IMR-90 (cell line): Measurements from ENCODE around the gene IFNAR2. TPM values are rescaled to one million over a fixed set of nuclear protein-coding genes. Genes with fewer than 3 reads are reported as not detected.

Experiments
- ATAC-seq: fragments of 200-7000 bp; cut with Tn5 transposase; 2 replicates; pipeline ENCODE4 v1.9.1; 2020; ENCODE audit warnings: low read depth, mild to moderate bottlenecking, moderate library complexity
- BruUV-seq: library from RNA; stranded (reverse); fragments of 400-500 nt; replicated peaks from 2 replicates; lab custom pipeline; 2021; lab: Mats Ljungman, UMichigan
- CTCF ChIA-PET: fragments of 300-600 bp; formaldehyde crosslinking; extraction: SDS; loops from one replicate; lab custom pipeline; 2021; ENCODE audit warnings: antibody characterized with exemption; lab: Yijun Ruan, JAX
- POLR2A ChIA-PET: fragments of 300-600 bp; sonication (Branson Sonifier 250); formaldehyde crosslinking; loops from one replicate; lab custom pipeline; 2022; ENCODE audit warnings: antibody characterized with exemption; ENCODE audit not compliant: unreplicated experiment; lab: Charles Lee
- DNase-seq: peaks from one replicate; pipeline ENCODE4 v3.0.0; 2013
- H2AFZ ChIP-seq: replicated peaks from 2 replicates; pipeline ENCODE3; 2013; ENCODE audit warnings: low read length, mild to moderate bottlenecking; ENCODE audit not compliant: poor library complexity
- H2AK5ac ChIP-seq: 2 replicates; pipeline ENCODE4 v1.6.1; 2013; ENCODE audit warnings: low read depth, low read length, inconsistent platforms
- H2AK9ac ChIP-seq: replicated peaks from 2 replicates; pipeline ENCODE3; 2013; ENCODE audit warnings: mild to moderate bottlenecking, low read depth, low read length, moderate library complexity; ENCODE audit not compliant: poor library complexity
- H2BK120ac ChIP-seq: 2 replicates; pipeline ENCODE4 v1.6.1; 2013; ENCODE audit warnings: low read depth, low read length, inconsistent platforms
- H2BK15ac ChIP-seq: 3 replicates; pipeline ENCODE4 v1.6.1; 2013; ENCODE audit warnings: low read depth, low read length, inconsistent platforms
- H2BK20ac ChIP-seq: 2 replicates; pipeline ENCODE4 v1.6.1; 2013; ENCODE audit warnings: low read depth, mild to moderate bottlenecking, inconsistent platforms, low read length, moderate library complexity
- H2BK5ac ChIP-seq: 2 replicates; pipeline ENCODE4 v1.6.1; 2013; ENCODE audit warnings: mild to moderate bottlenecking, low read depth, low read length, inconsistent platforms; ENCODE audit not compliant: poor library complexity, severe bottlenecking
- H3K14ac ChIP-seq: replicated peaks from 2 replicates; pipeline ENCODE4 v1.6.1; 2013; ENCODE audit warnings: low read depth, low read length, inconsistent platforms
- H3K18ac ChIP-seq: 2 replicates; pipeline ENCODE4 v1.6.1; 2013; ENCODE audit warnings: low read depth, low read length, control low read depth
- H3K23ac ChIP-seq: 2 replicates; pipeline ENCODE4 v1.6.1; 2013; ENCODE audit warnings: low read depth, low read length, inconsistent platforms
- H3K27ac ChIP-seq: 2 replicates; pipeline ENCODE4 v1.5.1; 2013; ENCODE audit warnings: mild to moderate bottlenecking, control low read depth, low read length; ENCODE audit not compliant: insufficient read depth
- H3K27me3 ChIP-seq: 2 replicates; pipeline ENCODE4 v1.6.1; 2013; ENCODE audit warnings: low read length; ENCODE audit not compliant: control insufficient read depth, insufficient read depth
- H3K36me3 ChIP-seq: 2 replicates; pipeline ENCODE4 v1.6.1; 2013; ENCODE audit warnings: low read length, mixed read lengths; ENCODE audit not compliant: control insufficient read depth, insufficient read depth
- H3K4ac ChIP-seq: 2 replicates; pipeline ENCODE4 v1.6.1; 2013; ENCODE audit warnings: low read depth, low read length, inconsistent platforms
- H3K4me1 ChIP-seq: 2 replicates; pipeline ENCODE4 v1.6.1; 2013; ENCODE audit warnings: low read length, mixed read lengths; ENCODE audit not compliant: control insufficient read depth, insufficient read depth
- H3K4me2 ChIP-seq: 2 replicates; pipeline ENCODE4 v1.6.1; 2013; ENCODE audit warnings: low read depth, mild to moderate bottlenecking, control low read depth, low read length, moderate library complexity
- H3K4me3 ChIP-seq: 2 replicates; pipeline ENCODE4 v1.5.1; 2013; ENCODE audit warnings: low read depth, mild to moderate bottlenecking, control low read depth, low read length, moderate library complexity; ENCODE audit not compliant: insufficient read depth
- H3K56ac ChIP-seq: 2 replicates; pipeline ENCODE4 v1.6.1; 2013; ENCODE audit warnings: low read length, inconsistent platforms; ENCODE audit not compliant: insufficient read depth; ENCODE audit errors: extremely low read depth
- H3K79me1 ChIP-seq, 2 experiments: 2 replicates each; pipeline ENCODE4 v1.6.1; 2013; ENCODE audit warnings: low read length in 2 of 2, inconsistent platforms in 1 of 2, low read depth in 1 of 2
- H3K9ac ChIP-seq: 2 replicates; pipeline ENCODE4 v1.6.1; 2013; ENCODE audit warnings: low read depth, low read length, control low read depth
- H3K9me1 ChIP-seq: 2 replicates; pipeline ENCODE4 v1.6.1; 2013; ENCODE audit warnings: low read length, inconsistent platforms; ENCODE audit not compliant: insufficient read depth
- H3K9me3 ChIP-seq: 2 replicates; pipeline ENCODE4 v1.6.1; 2013; ENCODE audit warnings: low read length; ENCODE audit not compliant: control insufficient read depth, insufficient read depth
- H4K20me1 ChIP-seq: 2 replicates; pipeline ENCODE4 v1.6.1; 2013; ENCODE audit warnings: low read length, inconsistent platforms; ENCODE audit not compliant: insufficient read depth
- H4K5ac ChIP-seq: 2 replicates; pipeline ENCODE4 v1.6.1; 2013; ENCODE audit warnings: mild to moderate bottlenecking, low read depth, low read length, control low read depth
- H4K8ac ChIP-seq, 2 experiments: 2 replicates each; pipeline ENCODE4 v1.6.1; 2013; ENCODE audit warnings: low read depth in 2 of 2, low read length in 2 of 2, control low read depth in 1 of 2, inconsistent platforms in 1 of 2
- H4K91ac ChIP-seq: 2 replicates; pipeline ENCODE4 v1.6.1; 2013; ENCODE audit warnings: low read depth, low read length, inconsistent platforms; ENCODE audit not compliant: insufficient read depth
- BHLHE40 ChIP-seq: fragments of 150-350 bp; IDR thresholded peaks from 2 replicates; pipeline ENCODE4 v1.6.1; 2016; ENCODE audit warnings: mild to moderate bottlenecking, low read depth, low read length
- CEBPB ChIP-seq: IDR thresholded peaks from 2 replicates; pipeline ENCODE4 v1.6.1; 2012; ENCODE audit warnings: low read depth, low read length, improper control_type of control experiment
- CHD1 ChIP-seq: IDR thresholded peaks from 2 replicates; pipeline ENCODE4 v1.6.1; 2012; ENCODE audit warnings: low read depth, low read length, improper control_type of control experiment
- CTCF ChIP-seq: conservative IDR thresholded peaks from 2 replicates; pipeline ENCODE4 v1.5.1; 2012; ENCODE audit warnings: mild to moderate bottlenecking, low read depth, low read length, improper control_type of control experiment
- ELK1 ChIP-seq: fragments of 150-350 bp; IDR thresholded peaks from 2 replicates; pipeline ENCODE4 v1.6.1; 2016; ENCODE audit warnings: low read depth, mild to moderate bottlenecking, low read length, moderate library complexity, borderline replicate concordance
- FOS ChIP-seq: fragments of 150-350 bp; IDR thresholded peaks from 2 replicates; pipeline ENCODE4 v1.6.1; 2016; ENCODE audit warnings: low read depth, low read length
- MAFK ChIP-seq: IDR thresholded peaks from 2 replicates; pipeline ENCODE4 v1.6.1; 2012; ENCODE audit warnings: low read depth, low read length, improper control_type of control experiment
- MAZ ChIP-seq: IDR thresholded peaks from 2 replicates; pipeline ENCODE4 v1.6.1; 2012; ENCODE audit warnings: low read depth, mild to moderate bottlenecking, low read length, improper control_type of control experiment, moderate library complexity, borderline replicate concordance
- MXI1 ChIP-seq: IDR thresholded peaks from 2 replicates; pipeline ENCODE4 v1.6.1; 2012; ENCODE audit warnings: low read depth, mild to moderate bottlenecking, low read length, moderate library complexity, borderline replicate concordance
- NFE2L2 ChIP-seq: fragments of 150-350 bp; IDR thresholded peaks from 2 replicates; pipeline ENCODE4 v1.6.1; 2016; ENCODE audit warnings: low read depth, mild to moderate bottlenecking, low read length
- POLR2A ChIP-seq: IDR thresholded peaks from 2 replicates; pipeline ENCODE4 v1.6.1; 2012; ENCODE audit warnings: mild to moderate bottlenecking, low read depth, low read length
- RAD21 ChIP-seq: IDR thresholded peaks from 2 replicates; pipeline ENCODE4 v1.6.1; 2012; ENCODE audit warnings: low read length, improper control_type of control experiment
- RCOR1 ChIP-seq: IDR thresholded peaks from 2 replicates; pipeline ENCODE4 v1.6.1; 2012; ENCODE audit warnings: mild to moderate bottlenecking, low read length, improper control_type of control experiment; ENCODE audit not compliant: insufficient replicate concordance
- RFX5 ChIP-seq: IDR thresholded peaks from 2 replicates; pipeline ENCODE4 v1.8.0; 2012; ENCODE audit warnings: low read depth, mild to moderate bottlenecking, low read length, moderate library complexity
- SMC3 ChIP-seq: fragments of 150-350 bp; IDR thresholded peaks from 2 replicates; pipeline ENCODE4 v1.6.1; 2016; ENCODE audit warnings: low read depth, mild to moderate bottlenecking, antibody characterized with exemption, low read length, moderate library complexity
- USF2 ChIP-seq: fragments of 150-350 bp; IDR thresholded peaks from 2 replicates; pipeline ENCODE4 v1.6.1; 2017; ENCODE audit warnings: mild to moderate bottlenecking, antibody characterized with exemption, low read length, low read depth
- WGBS, 2 experiments: methylation state at CpG; one replicate each; pipeline versions ENCODE4 v1.1.5 to v1.1.7; 2013; ENCODE audit warnings: missing lambda C conversion rate in 2 of 2; ENCODE audit not compliant: insufficient read length in 1 of 2; ENCODE audit errors: extremely low coverage in 2 of 2; 5-methylcytosine and 5-hydroxymethylcytosine counted together
- dilution Hi-C: fragments of 300-500 bp; cut with HindIII; formaldehyde crosslinking; loops from one replicate; pipeline ENCODE4 v1.14.3; 2018; ENCODE audit warnings: low sequenced_read_pairs; ENCODE audit not compliant: unreplicated experiment
- in situ Hi-C: fragments of 300-500 bp; cut with MboI; formaldehyde crosslinking; loops from 3 replicates; pipeline ENCODE4 v1.14.3; 2019; ENCODE audit warnings: low sequenced_read_pairs, inconsistent platforms, mixed read lengths
- intact Hi-C: fragments of 100-400 bp; cut with micrococcal nuclease; formaldehyde crosslinking; loops from 2 replicates; pipeline ENCODE4 v1.10.0; 2022
- polyA plus RNA-seq, 3 experiments: library from polyadenylated mRNA; depleted of rRNA; stranded (reverse); fragments of >200 nt; gene quantifications; 2 replicates each; pipeline ENCODE4 v1.2.3, GENCODE V29; 2012; ENCODE audit warnings: low replicate concordance in 1 of 3
- total RNA-seq: library from RNA; depleted of rRNA; stranded (reverse); fragments of >200 nt; gene quantifications from 2 replicates; pipeline ENCODE4 v1.2.3, GENCODE V29; 2012

IFNAR2 gene
- total and polyA plus RNA-seq, 2 of the 4 experiments (the other 2 are of a cell fraction) = 6.3 to 13.9 TPM

GRCh38 chr21:33238146-33238545, 8.4 kb downstream of the IFNAR2 start:
- in situ Hi-C loops = no loop called here
- H3K4ac ChIP-seq = no peak overlapping the region
- H3K36me3 ChIP-seq = peaks cover 2% of the 10 kb centered on the region; the same call in 1 of the 2 replicates
- no peak for TF ChIP-seq NFE2L2
- no peak for TF ChIP-seq POLR2A
- TF ChIP-seq MAFK = no peak
- no peak for TF ChIP-seq CTCF
- no peak for TF ChIP-seq ELK1
- no peak for TF ChIP-seq RAD21
- no peak for TF ChIP-seq RFX5
- TF ChIP-seq RCOR1 = no peak
- TF ChIP-seq BHLHE40 = no peak
- TF ChIP-seq SMC3 = no peak
- TF ChIP-seq CHD1 = no peak
- TF ChIP-seq MAZ = no peak
- no peak for TF ChIP-seq CEBPB
- TF ChIP-seq USF2 = no peak
- TF ChIP-seq FOS = no peak
- TF ChIP-seq MXI1 = no peak
- H3K9me1 ChIP-seq = peaks cover 7% of the 10 kb centered on the region; the same call in 1 of the 2 replicates
- H3K4me2 ChIP-seq = no peak overlapping the region
- BruUV-seq = no TSS peak
- dilution Hi-C loops = no loop called here
- no peak overlapping the region for H3K27ac ChIP-seq
- peaks cover 22 to 37% of the 10 kb centered on the region in 2 experiments for H3K79me1 ChIP-seq
- intact Hi-C loops = no loop called here
- no peak for ATAC-seq
- no peak overlapping the region for H4K8ac ChIP-seq
- no peak overlapping the region for H2BK5ac ChIP-seq
- no peak overlapping the region for H3K23ac ChIP-seq
- no peak overlapping the region; the same call in 1 of the 2 replicates for H3K14ac ChIP-seq
- no peak overlapping the region for H2BK15ac ChIP-seq
- no peak overlapping the region for H4K5ac ChIP-seq
- no peak overlapping the region for H3K4me3 ChIP-seq
- H3K9ac ChIP-seq = no peak overlapping the region
- no peak overlapping the region for H2AK9ac ChIP-seq
- peaks cover 4% of the 10 kb centered on the region for H3K4me1 ChIP-seq
- WGBS, 2 experiments = 90% methylated on average over 2 of the region's 4 CpGs; no CpG with 5 or more reads in 1 of the 2 experiments
- no peak for DNase-seq
- H3K18ac ChIP-seq = no peak overlapping the region
- H4K91ac ChIP-seq = no peak overlapping the region
- ChIA-PET CTCF (interaction anchor here (0.6 kb wide), 1 partner anchor 48 kb away, joined by 4 read pairs; no protein-coding TSS in a partner anchor), POLR2A (no interaction called here)
- H4K20me1 ChIP-seq = peaks cover 15% of the 10 kb centered on the region; the same call in 1 of the 2 replicates
- H2AFZ ChIP-seq = no peak overlapping the region
- no peak overlapping the region for H2BK20ac ChIP-seq
- no peak overlapping the region for H3K56ac ChIP-seq
- H3K9me3 ChIP-seq = no peaks in the 10 kb centered on the region
- H2BK120ac ChIP-seq = no peak overlapping the region
- H2AK5ac ChIP-seq = no peak overlapping the region
- H3K27me3 ChIP-seq = no peaks in the 10 kb centered on the region
